ENCODE results near the gene PDZD2.
"Not testable (repeated sequence)": the region's sequence is repeated elsewhere in the genome, so short reads cannot be mapped to it uniquely, and the experiment has no call there.

The PDZD2 gene

GRCh38 chr5:31691408-31691807 lies 52.5 kb downstream of the PDZD2 start:
- DNase-seq (ENCODE audit: low read depth), result not testable (repeated sequence)

GRCh38 chr5:31692561-31693221 lies 53.8 kb downstream of the PDZD2 start:
- no peak for DNase-seq (ENCODE audit: low read depth)

GRCh38 chr5:31698673-31699072 lies 59.7 kb downstream of the PDZD2 start:
- DNase-seq (ENCODE audit: low read depth), result no peak

- no peak for DNase-seq (ENCODE audit: low read depth)
Observed at GRCh38 chr5:31701642-31702299, 62.8 kb downstream of the PDZD2 start.

- no peak for DNase-seq (ENCODE audit: low read depth)
Observed at GRCh38 chr5:31702712-31703111, 63.8 kb downstream of the PDZD2 start.

- DNase-seq (ENCODE audit: low read depth), result no peak
Observed at GRCh38 chr5:31703757-31704156, 64.8 kb downstream of the PDZD2 start.

- DNase-seq (ENCODE audit: low read depth), result no peak
Observed at GRCh38 chr5:31706186-31706585, 67.3 kb downstream of the PDZD2 start.

- no peak for DNase-seq (ENCODE audit: low read depth)
Observed at GRCh38 chr5:31707329-31707728, 68.4 kb downstream of the PDZD2 start.

- DNase-seq (ENCODE audit: low read depth), result no peak
Observed at GRCh38 chr5:31708089-31708488, 69.2 kb downstream of the PDZD2 start.

GRCh38 chr5:31711363-31711762 lies 72.4 kb downstream of the PDZD2 start:
- DNase-seq (ENCODE audit: low read depth), result no peak

GRCh38 chr5:31711935-31712592 lies 73.1 kb downstream of the PDZD2 start:
- DNase-seq (ENCODE audit: low read depth), result no peak

GRCh38 chr5:31717561-31717960 lies 78.6 kb downstream of the PDZD2 start:
- no peak for DNase-seq (ENCODE audit: low read depth)

GRCh38 chr5:31720004-31720403 lies 81.1 kb downstream of the PDZD2 start:
- DNase-seq (ENCODE audit: low read depth), result no peak

GRCh38 chr5:31720811-31721345 lies 81.9 kb downstream of the PDZD2 start:
- no peak for DNase-seq (ENCODE audit: low read depth)

- DNase-seq (ENCODE audit: low read depth), result no peak
Observed at GRCh38 chr5:31722111-31722510, 83.2 kb downstream of the PDZD2 start.

GRCh38 chr5:31725996-31726395 lies 87.1 kb downstream of the PDZD2 start:
- DNase-seq (ENCODE audit: low read depth), result no peak

GRCh38 chr5:31726952-31727351 lies 88.0 kb downstream of the PDZD2 start:
- DNase-seq (ENCODE audit: low read depth), result no peak

- DNase-seq (ENCODE audit: low read depth), result no peak
Observed at GRCh38 chr5:31728039-31728438, 89.1 kb downstream of the PDZD2 start.

GRCh38 chr5:31728806-31729205 lies 89.9 kb downstream of the PDZD2 start:
- DNase-seq (ENCODE audit: low read depth), result not testable (repeated sequence)

- DNase-seq (ENCODE audit: low read depth), result no peak
Observed at GRCh38 chr5:31730139-31730538, 91.2 kb downstream of the PDZD2 start.

- DNase-seq (ENCODE audit: low read depth), result no peak
Observed at GRCh38 chr5:31731016-31731415, 92.1 kb downstream of the PDZD2 start.

- no peak for DNase-seq (ENCODE audit: low read depth)
Observed at GRCh38 chr5:31731710-31732301, 92.9 kb downstream of the PDZD2 start.

- not testable (repeated sequence) for DNase-seq (ENCODE audit: low read depth)
Observed at GRCh38 chr5:31732821-31733220, 93.9 kb downstream of the PDZD2 start.
